Sciatic nerve (tissue), 2 donors: ENCODE results near the gene SHLD1. TPM values are rescaled to one million over a fixed set of nuclear protein-coding genes. Genes with fewer than 3 reads are reported as not detected.
"Not testable (repeated sequence)": the region's sequence is repeated elsewhere in the genome, so short reads cannot be mapped to it uniquely, and the experiment has no call there.

ENCODE experiments used
- ATAC-seq: fragments of 200-7000 bp; cut with Tn5 transposase; one replicate; pipeline ENCODE4 v1.9.1; 2020; ENCODE audit warnings: mild to moderate bottlenecking, moderate library complexity
- DNase-seq: peaks from one replicate; pipeline ENCODE4 v3.0.0-alpha.2; 2020; ENCODE audit warnings: low spot score
- intact Hi-C: fragments of 100-400 bp; cut with DNase I; formaldehyde crosslinking; loops from one replicate; pipeline ENCODE4 v1.14.2; 2022
- total RNA-seq: library from RNA; stranded (reverse); fragmentation: NEBNext Ultra II Directional; extraction: Animal tissue kit (Norgen Biotek cat#: 25700); gene quantifications from one replicate; pipeline ENCODE4 v1.2.1, GENCODE V29; 2021
- donor health status: DM: no; HTN: no; CAD: no.
- donor health status: DM: no; HTN: no; CAD: no.

The SHLD1 gene
- total RNA-seq, 1 donor from 2014 or later = 6.1 TPM

DNA sequence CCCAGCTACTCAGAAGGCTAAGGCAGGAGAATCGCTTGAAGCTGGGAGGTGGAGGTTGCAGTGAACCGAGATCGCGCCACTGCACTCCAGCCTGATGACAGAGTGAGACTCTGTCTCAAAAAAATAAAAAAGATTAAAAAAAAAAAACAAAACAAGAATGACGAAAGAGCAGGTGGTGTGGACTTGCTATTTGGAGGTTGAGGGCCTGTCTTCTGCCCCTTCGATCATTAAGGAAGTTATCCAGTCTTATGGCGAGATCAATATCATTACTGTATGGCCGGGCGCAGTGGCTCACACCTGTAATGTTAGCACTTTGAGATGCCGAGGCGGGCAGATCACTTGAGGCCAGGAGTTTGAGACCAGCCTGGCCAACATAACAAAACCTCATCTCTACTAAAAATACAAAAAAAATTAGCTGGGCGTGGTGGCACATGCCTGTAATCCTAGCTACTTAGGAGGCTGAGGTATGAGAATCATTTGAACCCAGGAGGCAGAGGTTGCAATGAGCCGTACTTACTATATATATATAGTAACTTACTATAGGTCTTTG, 53.6 kb downstream of the SHLD1 start:
- DNase-seq, intact Hi-C loops, ATAC-seq: not testable (repeated sequence)

DNA sequence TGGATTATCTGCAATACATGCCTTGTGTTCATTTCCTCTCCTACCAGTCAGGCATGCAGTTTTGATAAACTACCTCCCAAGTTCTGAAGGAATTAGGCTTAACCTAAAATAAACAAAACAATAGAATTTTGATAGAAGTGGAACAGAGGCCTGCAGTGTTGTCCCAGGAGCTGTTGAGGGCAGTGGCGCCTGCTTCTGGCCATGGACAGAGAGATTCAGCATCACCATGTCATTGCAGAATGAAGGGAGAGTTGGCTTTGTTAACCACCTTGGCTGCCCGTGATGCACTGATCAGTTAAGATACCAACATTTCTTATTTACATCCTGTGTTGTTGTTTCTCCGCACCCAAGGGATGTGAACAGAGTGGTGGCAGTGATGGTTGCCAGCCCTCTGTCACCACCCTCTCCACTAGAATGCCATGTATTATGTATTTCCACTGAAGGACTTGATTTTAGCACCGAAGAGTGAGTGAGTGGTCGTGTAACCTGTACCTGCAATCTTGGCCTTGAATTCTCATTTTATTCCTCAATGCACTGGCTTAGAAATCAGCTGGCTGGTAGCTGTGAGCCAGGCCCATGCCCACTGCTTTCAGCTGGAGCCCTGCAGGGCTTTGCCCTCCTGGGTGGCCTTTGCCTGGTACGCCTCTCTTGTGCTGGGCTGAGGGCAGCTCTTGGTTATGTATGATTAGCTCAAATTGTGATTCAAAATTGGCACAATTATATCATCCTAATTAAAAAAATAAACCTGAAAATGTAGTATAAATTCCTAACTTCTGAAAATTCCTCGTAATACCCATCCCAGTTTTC, 56.5 kb downstream of the SHLD1 start:
- ATAC-seq (no peak), DNase-seq (no peak)
- intact Hi-C loops = no loop called here

- no peak for ATAC-seq
- intact Hi-C loops = no loop called here
Measured at GRCh38 chr20:5807431-5807830, 57.2 kb downstream of the SHLD1 start.

GRCh38 chr20:5808901-5809300, 58.7 kb downstream of the SHLD1 start:
- intact Hi-C loops = no loop called here
- ATAC-seq (no peak), DNase-seq (no peak)

More at GRCh38 chr20:5807431-5807830, 57.2 kb downstream of the SHLD1 start:
- DNase-seq = no peak

- intact Hi-C loops = no loop called here
- ATAC-seq (no peak), DNase-seq (no peak)
Measured at GRCh38 chr20:5809495-5809894, 59.3 kb downstream of the SHLD1 start.

GRCh38 chr20:5810800-5811422, 60.7 kb downstream of the SHLD1 start:
- intact Hi-C loops = no loop called here
- ATAC-seq (no peak), DNase-seq (no peak)

GRCh38 chr20:5811746-5812145, 61.5 kb downstream of the SHLD1 start:
- intact Hi-C loops = no loop called here
- ATAC-seq (no peak), DNase-seq (no peak)

DNA sequence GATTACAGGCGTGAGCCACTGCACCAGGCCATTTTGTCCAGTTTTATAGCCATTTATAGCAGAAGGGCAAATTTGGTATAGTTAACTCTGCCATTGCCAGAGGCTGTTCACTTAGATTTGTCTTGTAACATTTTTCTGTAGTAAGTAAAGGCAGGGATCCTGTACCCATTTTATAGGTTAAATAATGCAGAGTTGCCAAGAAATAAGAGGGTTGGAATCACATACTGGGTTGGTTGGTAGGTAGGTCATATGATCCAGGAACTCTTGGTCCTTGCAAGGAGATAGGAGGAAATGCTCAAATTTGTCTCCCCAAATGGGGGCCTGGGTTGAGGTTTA, 68.1 kb downstream of the SHLD1 start:
- intact Hi-C loops = no loop called here
- no peak for ATAC-seq
- no peak for DNase-seq

DNA sequence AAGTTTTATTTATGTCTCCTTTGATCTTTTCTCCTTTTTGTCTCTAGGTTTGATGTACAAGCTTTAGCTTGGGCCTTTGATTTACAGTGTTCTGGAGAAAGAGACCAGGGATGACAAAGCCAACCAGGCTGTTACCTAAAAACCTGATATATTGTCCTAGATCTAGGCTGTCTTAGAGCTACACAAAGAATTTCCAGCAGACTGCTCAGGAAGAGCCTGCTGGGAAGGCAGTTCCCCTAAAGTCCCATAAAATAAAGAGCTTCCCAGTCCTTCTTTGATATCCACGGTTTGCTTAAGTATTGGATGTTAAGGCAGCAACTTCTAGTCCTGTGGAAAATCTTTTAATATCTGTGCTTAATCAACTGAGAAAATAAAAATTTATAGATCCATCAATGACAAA, 70.5 kb downstream of the SHLD1 start:
- DNase-seq (no peak), ATAC-seq (no peak)
- intact Hi-C loops = no loop called here

DNA sequence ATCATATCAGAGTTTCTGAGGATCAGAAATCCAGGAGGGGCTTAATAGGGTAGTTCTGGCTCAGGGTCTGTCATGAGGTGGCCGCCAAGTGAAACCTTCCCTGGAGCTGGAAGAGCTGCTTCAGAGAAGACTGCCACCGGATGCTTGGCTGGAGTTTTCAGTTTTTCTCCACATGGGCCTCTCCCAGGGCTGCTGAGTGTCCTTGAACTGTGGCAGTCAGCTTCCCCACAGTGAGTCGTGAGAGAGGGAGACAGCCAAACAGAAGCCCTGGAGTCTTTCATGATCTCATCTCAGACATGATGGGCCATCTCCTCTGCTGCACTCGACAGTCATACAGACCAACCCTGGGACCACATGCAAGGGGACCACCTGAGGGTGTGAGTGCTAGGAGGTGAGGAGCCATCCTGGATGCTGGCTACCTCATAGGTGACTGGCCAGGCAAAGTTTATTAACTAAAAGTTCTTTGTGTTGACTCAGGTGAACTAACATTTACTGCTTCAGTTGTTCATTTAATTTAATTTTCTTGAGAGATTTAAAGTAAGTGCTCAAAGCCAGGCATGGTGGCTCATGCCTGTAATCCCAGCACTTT, 71.5 kb downstream of the SHLD1 start:
- DNase-seq = no peak
- no peak for ATAC-seq
- intact Hi-C loops = no loop called here

- ATAC-seq = no peak
- intact Hi-C loops = no loop called here
Measured at GRCh38 chr20:5822569-5822968, 72.4 kb downstream of the SHLD1 start.

DNA sequence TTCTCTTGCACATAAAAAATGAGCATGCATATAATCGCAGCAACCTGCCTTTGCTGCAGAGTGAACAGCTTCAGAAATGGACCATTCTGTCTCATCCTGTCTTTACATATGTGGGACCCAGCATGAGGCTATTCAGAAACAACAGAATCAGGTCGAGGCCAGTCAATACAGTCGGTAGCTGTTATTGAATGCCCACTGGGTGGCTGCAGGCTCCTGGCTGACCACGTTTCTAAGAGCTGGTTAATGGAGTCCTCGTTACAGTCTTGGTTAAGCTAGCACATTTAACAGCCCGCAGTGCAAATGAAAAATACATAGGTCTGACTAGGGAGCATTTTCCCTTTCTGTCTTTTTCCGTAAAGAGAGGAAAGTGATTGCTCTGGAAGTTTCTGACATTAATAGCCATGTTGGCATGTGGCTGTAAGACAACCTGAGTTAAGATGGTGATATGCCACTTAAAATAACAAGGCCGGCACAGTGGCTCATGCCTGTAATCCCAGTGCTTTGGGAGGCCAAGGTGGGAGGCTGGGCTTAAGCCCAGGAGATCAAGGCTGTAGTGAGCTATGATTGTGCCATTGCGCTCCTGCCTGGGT, 75.0 kb downstream of the SHLD1 start:
- ATAC-seq (no peak), DNase-seq (no peak)
- intact Hi-C loops = no loop called here

More at GRCh38 chr20:5822569-5822968, 72.4 kb downstream of the SHLD1 start:
- no peak for DNase-seq

- intact Hi-C loops = no loop called here
- DNase-seq = no peak
- ATAC-seq = no peak
Measured at GRCh38 chr20:5827098-5827853, 77.1 kb downstream of the SHLD1 start.

DNA sequence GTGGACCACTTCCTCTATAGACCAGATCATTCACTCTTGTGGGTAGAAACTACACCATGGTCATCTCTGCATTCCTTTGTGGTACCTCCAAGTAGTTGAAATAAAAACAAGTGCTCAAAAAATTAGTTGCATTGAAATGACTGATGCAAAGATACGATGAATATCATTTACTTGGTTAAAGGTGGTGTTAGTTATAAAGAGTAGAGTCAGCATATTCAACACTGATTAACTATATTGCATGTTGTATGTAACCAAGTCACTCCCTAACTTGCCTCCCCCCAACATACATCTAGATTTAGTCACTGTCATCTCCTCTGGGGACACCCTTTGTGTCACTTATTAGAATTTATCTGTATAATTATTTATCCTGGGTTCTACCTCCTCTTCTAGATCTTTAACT, 77.7 kb downstream of the SHLD1 start:
- ATAC-seq = no peak
- no peak for DNase-seq
- intact Hi-C loops = no loop called here

- DNase-seq = no peak
- intact Hi-C loops = no loop called here
- no peak for ATAC-seq
Measured at GRCh38 chr20:5829241-5829809, 79.1 kb downstream of the SHLD1 start.

- intact Hi-C loops = no loop called here
- ATAC-seq = no peak
- DNase-seq = no peak
Measured at GRCh38 chr20:5831539-5832237, 81.5 kb downstream of the SHLD1 start.

DNA sequence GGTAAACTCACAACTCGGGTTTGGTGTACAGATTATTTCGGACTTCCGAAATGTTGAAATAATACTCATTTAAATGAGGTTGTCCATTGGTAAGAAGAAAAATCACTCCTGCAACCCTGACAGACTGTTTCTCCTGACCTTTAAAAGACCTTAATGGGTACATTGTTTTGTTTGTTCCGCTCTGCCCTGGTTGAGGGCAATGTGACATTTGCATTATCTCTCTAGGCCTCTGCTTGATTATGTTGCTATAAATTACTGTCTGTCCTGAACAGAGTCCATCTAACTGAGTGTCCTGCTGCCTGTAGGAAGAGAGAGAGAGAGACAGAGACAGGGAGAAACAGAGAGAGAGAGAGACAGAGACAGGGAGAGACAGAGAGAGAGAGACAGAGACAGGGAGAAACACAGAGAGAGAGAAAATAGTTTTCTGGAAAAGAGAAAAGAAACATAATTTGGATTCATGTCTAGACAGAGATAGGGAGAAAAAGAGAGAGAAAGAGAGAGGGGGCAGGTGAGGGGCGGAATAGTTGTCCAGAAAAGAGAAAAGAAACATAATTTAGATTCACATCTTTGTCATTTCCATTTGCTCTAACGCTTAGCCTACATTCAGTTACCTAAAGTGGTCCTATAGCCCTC, 83.2 kb downstream of the SHLD1 start:
- intact Hi-C loops = no loop called here
- DNase-seq (no peak), ATAC-seq (no peak)
